GM10266 (cell line): ENCODE results near the gene NCKAP5.

Source experiments
- DNase-seq: peaks from one replicate; pipeline ENCODE4 v3.0.0; 2012; ENCODE audit errors: extremely low spot score
- CTCF ChIP-seq: IDR thresholded peaks from 2 replicates; pipeline ENCODE4 v1.5.1; 2012; ENCODE audit warnings: mild to moderate bottlenecking, low read depth; ENCODE audit not compliant: control insufficient read depth, insufficient read depth; ENCODE audit errors: missing control alignments

NCKAP5 gene

GRCh38 chr2:133090358-133090757 lies 477.9 kb downstream of the NCKAP5 start:
- no peak for DNase-seq

DNA sequence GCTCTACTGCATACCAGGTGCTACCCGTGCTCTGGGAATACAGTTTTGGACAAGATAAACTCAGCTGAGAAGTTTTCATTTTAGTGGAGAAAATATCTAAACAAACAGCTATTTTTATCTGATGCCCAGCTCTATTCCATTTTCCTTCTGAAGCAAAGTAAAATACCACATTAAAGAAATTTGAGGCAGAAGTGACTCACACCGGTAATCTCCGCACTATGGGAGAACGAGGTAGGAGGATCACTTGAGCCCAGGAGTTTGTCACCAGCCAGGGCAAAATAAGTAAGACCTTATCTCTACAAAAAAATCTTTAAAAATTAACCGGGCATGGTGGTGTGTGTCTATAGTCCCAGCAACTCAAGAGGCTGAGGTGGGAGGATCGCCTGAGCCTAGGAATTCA lies 482.1 kb downstream of the NCKAP5 start:
- no peak for DNase-seq
- no peak for TF ChIP-seq CTCF

More at GRCh38 chr2:133090358-133090757, 477.9 kb downstream of the NCKAP5 start:
- no peak for TF ChIP-seq CTCF

DNA sequence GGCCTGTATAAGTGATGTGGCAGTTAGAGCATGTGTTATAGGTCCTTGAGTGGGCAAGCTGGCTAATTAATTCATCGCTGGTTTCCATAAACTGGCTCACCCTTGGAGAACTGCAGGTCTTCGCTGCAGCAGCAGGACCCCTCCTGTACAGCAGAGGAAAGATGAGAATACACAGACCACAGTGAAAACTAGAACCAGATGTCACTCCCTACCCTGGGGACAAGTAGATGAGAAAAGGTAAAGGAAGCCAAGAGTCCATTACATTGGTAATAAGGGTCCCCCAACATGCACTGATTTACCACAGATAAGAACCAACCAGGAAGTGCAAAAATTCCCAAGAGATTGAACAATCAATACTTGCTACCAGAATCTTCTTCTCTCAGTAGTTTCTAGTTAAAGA lies 482.6 kb downstream of the NCKAP5 start:
- no peak for DNase-seq
- no peak for TF ChIP-seq CTCF

GRCh38 chr2:133082034-133082433 lies 486.2 kb downstream of the NCKAP5 start:
- TF ChIP-seq CTCF: no peak
- no peak for DNase-seq

DNA sequence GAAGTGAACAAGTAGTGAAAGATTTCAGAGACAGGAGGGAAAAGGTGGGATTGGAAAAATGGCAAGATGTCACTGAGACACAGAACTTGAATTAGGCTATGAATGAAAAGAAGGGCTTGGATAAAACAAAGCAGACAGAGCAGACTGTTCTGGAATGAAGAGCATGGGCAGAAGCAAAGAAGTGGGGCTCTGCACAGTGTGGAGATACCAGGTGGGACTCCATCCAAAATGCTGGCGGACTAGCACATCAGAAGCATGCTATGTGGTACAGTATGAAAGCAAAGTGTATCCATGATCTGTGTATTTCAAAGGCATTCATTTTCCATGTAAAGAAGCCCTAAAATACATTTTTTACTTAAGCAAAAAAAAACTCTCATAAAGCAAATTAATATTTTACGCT lies 487.4 kb downstream of the NCKAP5 start:
- no peak for TF ChIP-seq CTCF
- no peak for DNase-seq

- TF ChIP-seq CTCF: no peak
Observed at GRCh38 chr2:133078667-133079411, 489.4 kb downstream of the NCKAP5 start.

DNA sequence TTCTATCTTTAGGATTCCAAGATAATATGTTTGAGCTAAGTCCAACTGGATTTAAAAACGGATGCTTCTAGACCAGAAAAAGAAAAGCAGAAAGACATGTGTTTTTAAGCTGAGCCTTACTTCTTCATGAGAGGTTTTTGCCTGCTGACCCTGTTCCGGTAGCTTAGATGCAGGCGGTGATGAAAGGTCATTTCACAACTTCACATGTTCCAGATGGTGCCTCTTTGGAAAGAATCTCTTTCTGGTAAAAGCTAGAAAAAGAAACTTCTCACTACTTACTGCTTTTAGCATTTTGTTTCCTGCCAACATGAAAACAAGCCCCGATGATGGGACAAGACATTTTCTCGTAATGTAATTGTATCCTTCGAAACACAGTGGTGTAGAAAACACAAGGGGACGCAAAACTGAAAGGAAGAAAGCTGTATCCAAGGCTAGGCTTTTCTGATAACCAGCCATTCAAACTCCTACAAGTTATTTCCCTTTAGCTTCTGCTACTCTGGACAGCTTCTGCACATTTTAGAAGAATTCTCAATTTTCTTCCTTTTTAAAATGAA lies 490.9 kb downstream of the NCKAP5 start:
- DNase-seq: no peak
- no peak for TF ChIP-seq CTCF

More at GRCh38 chr2:133078667-133079411, 489.4 kb downstream of the NCKAP5 start:
- no peak for DNase-seq
